Effector memory CD8-positive, alpha-beta T cell (primary cell): ENCODE results near the gene GPR37.
A peak's percentile ranks its signal among the peaks of the same experiment; 100 is the strongest.

ENCODE experiments used
- ATAC-seq: fragments of 150-1000 bp; cut with Tn5 transposase; replicated peaks from 2 replicates; pipeline ENCODE4 v1.10.0; 2021; ENCODE audit warnings: mild to moderate bottlenecking, moderate library complexity
- DNase-seq, 3 experiments: peaks; one replicate each; pipeline ENCODE4 v3.0.0; 2021
- H3K27ac Mint-ChIP-seq, 2 donors: one replicate each; pipeline ENCODE4 v1.8.0; 2022; ENCODE audit warnings: mild to moderate bottlenecking in 2 of 2, mixed read lengths in 2 of 2, moderate library complexity in 2 of 2
- H3K27me3 Mint-ChIP-seq, 2 donors: one replicate each; pipeline ENCODE4 v1.8.0; 2022; ENCODE audit warnings: mixed read lengths in 2 of 2
- H3K36me3 Mint-ChIP-seq: one replicate; pipeline ENCODE4 v1.8.0; 2022; ENCODE audit warnings: mild to moderate bottlenecking, moderate library complexity, mixed read lengths; ENCODE audit not compliant: insufficient read depth
- H3K4me1 Mint-ChIP-seq, 2 donors: one replicate each; pipeline ENCODE4 v1.8.0; 2022; ENCODE audit warnings: low read depth in 2 of 2, mixed read lengths in 2 of 2
- H3K4me3 Mint-ChIP-seq, 2 donors: one replicate each; pipeline ENCODE4 v1.8.0; 2022; ENCODE audit warnings: mild to moderate bottlenecking in 2 of 2, mixed read lengths in 2 of 2, moderate library complexity in 2 of 2
- H3K9me3 Mint-ChIP-seq, 2 donors: one replicate each; pipeline ENCODE4 v1.8.0; 2022; ENCODE audit warnings: mixed read lengths in 2 of 2

GPR37 gene

DNA sequence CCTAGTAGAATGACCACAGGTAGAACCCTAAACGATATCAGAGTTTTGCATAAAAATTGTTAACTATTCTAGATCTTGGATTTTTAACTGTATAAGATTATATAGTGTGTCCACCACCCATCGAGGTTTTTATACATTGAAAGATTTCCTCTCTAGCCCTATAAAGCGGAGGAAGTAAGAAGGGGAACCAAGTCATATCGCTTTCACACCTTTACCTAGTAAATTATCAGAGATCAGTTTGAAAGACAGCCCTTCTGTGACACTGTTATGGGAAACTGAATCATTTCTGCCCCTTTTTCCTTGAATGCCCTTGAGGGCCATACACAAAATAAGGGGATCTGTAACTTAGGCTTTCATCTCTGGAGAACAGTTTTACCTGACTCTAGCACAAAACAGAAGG is 8.3 kb upstream of the GPR37 start:
- H3K9me3 Mint-ChIP-seq = no peaks in the 10 kb centered on the region
- H3K36me3 Mint-ChIP-seq = no peaks in the 10 kb centered on the region
- ATAC-seq = no peak
- H3K27me3 Mint-ChIP-seq = peaks cover 0 to 10% of the 10 kb centered on the region in 2 donors
- no peak overlapping the region for H3K27ac Mint-ChIP-seq
- H3K4me3 Mint-ChIP-seq = no peak overlapping the region
- no peaks in the 10 kb centered on the region for H3K4me1 Mint-ChIP-seq
- no peak for DNase-seq

DNA sequence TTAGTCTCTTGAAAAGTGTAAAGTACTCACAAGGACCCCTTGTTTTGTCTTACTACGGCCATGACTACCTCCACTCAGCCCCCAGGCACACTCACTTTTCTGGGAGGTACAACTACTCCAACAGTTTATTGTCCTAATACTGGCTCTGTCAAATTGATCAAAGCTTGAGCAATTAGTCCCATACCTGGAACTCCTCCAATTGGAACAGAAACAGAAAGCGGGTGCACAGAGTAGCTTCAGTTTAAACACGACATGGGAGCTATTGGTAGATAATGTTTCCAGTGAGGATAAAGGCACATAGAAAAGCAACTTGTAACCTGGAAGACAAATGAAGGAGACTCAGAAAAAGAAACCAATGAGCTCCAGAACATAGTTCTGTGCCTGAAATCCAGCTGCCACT is 7.7 kb upstream of the GPR37 start:
- peaks cover 0 to 9% of the 10 kb centered on the region in 2 donors for H3K27me3 Mint-ChIP-seq
- H3K9me3 Mint-ChIP-seq = no peaks in the 10 kb centered on the region
- H3K36me3 Mint-ChIP-seq = no peaks in the 10 kb centered on the region
- DNase-seq (no peak), ATAC-seq (no peak)
- H3K4me1 Mint-ChIP-seq = no peaks in the 10 kb centered on the region
- H3K27ac Mint-ChIP-seq = no peak overlapping the region
- no peak overlapping the region for H3K4me3 Mint-ChIP-seq

GRCh38 chr7:124769136-124769535 is 3.5 kb upstream of the GPR37 start:
- no peak for ATAC-seq
- peaks cover 23 to 33% of the 10 kb centered on the region in 2 donors for H3K27me3 Mint-ChIP-seq
- H3K4me3 Mint-ChIP-seq = no peak overlapping the region

DNA sequence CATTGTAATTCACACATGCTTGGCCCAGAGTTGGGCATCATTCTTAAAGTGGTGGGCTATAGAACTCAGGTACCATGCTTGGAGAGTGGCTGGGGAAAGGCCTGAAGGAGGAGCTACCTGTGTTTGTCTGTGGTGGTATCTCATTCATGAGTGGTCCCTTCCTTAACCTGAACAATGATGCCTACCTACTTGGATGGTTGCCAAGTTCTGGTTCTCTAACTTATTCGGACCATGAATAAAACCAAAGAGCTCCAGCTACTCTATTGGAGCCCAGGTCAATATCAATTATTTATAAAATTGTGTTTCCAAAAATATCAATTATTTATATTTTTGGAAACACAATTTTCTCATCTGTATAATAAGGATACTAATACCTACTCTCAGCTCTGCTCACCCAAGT is 2.9 kb upstream of the GPR37 start:
- Mint-ChIP-seq H3K9me3 (no peaks in the 10 kb centered on the region), H3K27ac (no peak overlapping the region), H3K27me3 (peaks cover 29 to 39% of the 10 kb centered on the region in 2 donors), H3K4me3 (no peak overlapping the region), H3K4me1 (peaks cover 16 to 17% of the 10 kb centered on the region in 2 donors), H3K36me3 (no peaks in the 10 kb centered on the region)
- no peak for ATAC-seq
- no peak for DNase-seq

More at GRCh38 chr7:124769136-124769535, 3.5 kb upstream of the GPR37 start:
- Mint-ChIP-seq H3K9me3 (no peaks in the 10 kb centered on the region), H3K4me1 (peaks cover 11 to 12% of the 10 kb centered on the region in 2 donors), H3K36me3 (no peaks in the 10 kb centered on the region), H3K27ac (no peak overlapping the region)
- no peak for DNase-seq

DNA sequence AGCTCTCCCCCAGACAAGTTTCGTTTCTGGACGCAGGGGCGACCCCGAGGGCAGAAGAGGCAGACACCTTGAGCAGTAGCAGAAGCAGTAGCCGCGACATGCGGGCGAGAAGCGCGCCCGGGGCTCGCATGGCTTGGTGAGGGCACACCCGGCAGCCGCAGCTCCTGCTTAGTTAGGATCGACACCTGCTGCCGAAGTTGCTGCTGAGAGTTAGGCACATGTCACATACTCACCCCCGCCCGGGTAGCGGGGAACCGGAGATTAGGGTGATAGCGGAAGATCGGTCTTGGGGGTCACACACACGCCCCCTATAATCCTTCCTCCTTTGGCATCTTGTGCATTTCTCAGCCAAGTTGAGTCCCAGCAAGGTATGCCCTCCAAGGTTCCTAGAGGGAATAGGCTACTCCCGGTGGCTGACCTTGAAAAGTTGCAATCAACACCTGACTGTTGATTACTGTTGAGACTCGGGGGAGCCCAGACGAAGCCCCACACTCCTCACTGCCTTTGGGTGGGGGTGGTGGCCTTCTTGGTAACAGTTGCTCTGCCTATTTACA is 668 bp downstream of the GPR37 start:
- Mint-ChIP-seq H3K36me3 (no peaks in the 10 kb centered on the region), H3K27me3 (peaks cover 55 to 57% of the 10 kb centered on the region in 2 donors), H3K4me1 (peaks cover 16 to 17% of the 10 kb centered on the region in 2 donors), H3K27ac (peak overlapping the region in 1 of 2 donors; percentile 59), H3K9me3 (no peaks in the 10 kb centered on the region), H3K4me3 (peak overlapping the region; percentile 83 to 88)
- DNase-seq (no peak), ATAC-seq (peak; percentile 37)

DNA sequence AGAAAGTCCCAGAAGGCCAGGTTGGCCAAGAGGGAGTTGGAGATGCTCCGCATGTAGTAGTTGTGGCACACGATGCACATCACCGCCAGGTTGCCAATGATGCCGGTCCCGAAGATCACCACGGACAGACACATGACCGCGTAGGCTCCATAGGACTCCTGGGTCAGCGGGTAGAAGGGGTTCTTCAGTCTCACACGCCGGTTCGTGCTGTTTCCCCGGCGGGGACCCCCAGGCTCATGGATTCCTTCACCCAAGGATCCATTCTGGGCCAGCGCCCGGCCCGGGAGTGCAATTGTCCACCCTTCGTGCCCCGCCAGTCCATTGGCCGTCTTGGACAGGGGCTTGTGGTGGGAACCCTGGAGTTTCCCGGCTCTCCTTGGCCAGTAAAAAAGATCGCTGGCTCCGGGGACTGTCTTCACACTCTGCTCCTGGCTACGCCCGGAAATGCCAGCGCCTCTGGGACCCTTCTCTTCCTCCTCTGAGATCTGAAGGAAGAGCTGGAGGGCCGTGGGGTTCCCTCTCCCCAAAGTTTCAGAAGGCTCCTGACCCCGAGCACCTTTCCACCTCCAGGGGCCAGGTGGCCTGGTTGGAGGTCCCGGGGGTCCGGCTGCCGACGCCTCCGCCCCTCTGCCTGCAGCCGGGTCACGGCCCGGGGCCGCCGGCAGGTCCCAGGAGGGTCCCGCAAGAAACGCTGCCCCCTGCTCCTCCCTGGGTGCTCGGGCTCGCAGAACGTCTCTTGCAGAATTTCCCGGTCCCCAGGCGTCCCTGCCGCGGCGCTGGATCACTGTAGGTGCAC is 1.3 kb downstream of the GPR37 start:
- no peak for DNase-seq
- H3K4me1 Mint-ChIP-seq = peaks cover 16 to 17% of the 10 kb centered on the region in 2 donors
- H3K27ac Mint-ChIP-seq = peak overlapping the region in 1 of 2 donors; percentile 59
- ATAC-seq = no peak
- peak overlapping the region; percentile 83 to 88 for H3K4me3 Mint-ChIP-seq
- H3K27me3 Mint-ChIP-seq = peaks cover 61 to 64% of the 10 kb centered on the region in 2 donors
- H3K9me3 Mint-ChIP-seq = no peaks in the 10 kb centered on the region
- no peaks in the 10 kb centered on the region for H3K36me3 Mint-ChIP-seq

DNA sequence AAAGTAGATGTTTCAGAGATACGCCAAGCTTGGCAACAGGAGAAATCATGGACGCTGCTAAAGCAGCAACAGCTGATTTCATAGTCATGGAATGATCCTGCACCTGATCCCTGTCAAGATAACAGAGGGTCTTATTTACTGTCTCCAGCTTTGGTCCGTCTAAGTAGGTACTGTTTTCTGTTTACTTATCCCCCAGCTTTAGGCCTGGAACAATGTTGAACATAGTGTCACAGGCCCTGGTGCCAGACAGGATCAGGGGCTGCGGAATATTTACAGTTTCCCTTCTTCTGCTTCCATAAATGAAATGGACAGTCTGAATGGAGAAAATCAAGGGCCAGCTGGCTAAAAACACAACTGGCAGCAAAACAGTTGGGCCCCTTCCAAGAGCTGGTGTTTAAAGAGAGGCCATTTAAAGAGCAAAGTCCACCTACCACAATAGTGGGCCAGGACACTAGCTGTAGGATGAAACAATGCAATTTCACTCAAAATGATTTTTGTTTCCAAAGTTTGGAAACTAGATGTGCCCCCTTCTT is 2.9 kb downstream of the GPR37 start:
- peaks cover 16 to 17% of the 10 kb centered on the region in 2 donors for H3K4me1 Mint-ChIP-seq
- H3K4me3 Mint-ChIP-seq = peak overlapping the region in 1 of 2 donors; percentile 83
- DNase-seq (no peak), ATAC-seq (no peak)
- no peaks in the 10 kb centered on the region for H3K9me3 Mint-ChIP-seq
- H3K36me3 Mint-ChIP-seq = no peaks in the 10 kb centered on the region
- no peak overlapping the region for H3K27ac Mint-ChIP-seq
- peaks cover 61 to 69% of the 10 kb centered on the region in 2 donors for H3K27me3 Mint-ChIP-seq

DNA sequence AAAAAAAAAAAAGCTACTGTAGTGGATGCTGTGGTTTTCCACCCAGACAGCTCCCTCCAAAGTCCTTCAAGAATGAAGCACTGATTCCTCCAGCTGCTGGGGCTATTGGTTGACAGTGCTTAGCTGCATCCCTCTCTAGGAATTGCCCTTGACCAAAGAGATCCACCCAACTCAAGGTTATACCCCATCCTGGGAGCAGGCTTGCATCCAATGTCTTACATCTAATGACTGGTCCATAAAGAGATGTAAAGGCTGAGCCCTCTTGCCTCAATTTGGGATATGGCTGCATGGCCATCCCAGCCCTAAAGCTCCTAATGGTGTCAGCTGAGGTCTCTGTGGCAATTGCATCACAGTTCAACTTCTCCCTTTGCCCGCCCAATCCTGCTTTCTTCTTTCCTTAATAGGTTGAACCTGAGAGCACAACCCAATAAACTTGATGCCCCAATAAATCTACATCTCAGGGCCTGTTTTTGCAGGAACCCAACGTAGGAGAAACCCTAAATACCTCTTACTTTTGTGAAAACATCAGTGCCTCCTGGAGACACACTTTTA is 4.4 kb downstream of the GPR37 start:
- H3K27ac Mint-ChIP-seq = no peak overlapping the region
- no peak for DNase-seq
- H3K4me3 Mint-ChIP-seq = no peak overlapping the region
- peaks cover 16 to 17% of the 10 kb centered on the region in 2 donors for H3K4me1 Mint-ChIP-seq
- H3K27me3 Mint-ChIP-seq = peaks cover 48 to 63% of the 10 kb centered on the region in 2 donors
- no peaks in the 10 kb centered on the region for H3K36me3 Mint-ChIP-seq
- H3K9me3 Mint-ChIP-seq = no peaks in the 10 kb centered on the region
- no peak for ATAC-seq

GRCh38 chr7:124758327-124758726 is 7.3 kb downstream of the GPR37 start:
- Mint-ChIP-seq H3K36me3 (no peaks in the 10 kb centered on the region), H3K27me3 (peaks cover 25 to 38% of the 10 kb centered on the region in 2 donors), H3K4me3 (no peak overlapping the region), H3K4me1 (no peaks in the 10 kb centered on the region), H3K27ac (no peak overlapping the region), H3K9me3 (no peaks in the 10 kb centered on the region)
- DNase-seq (no peak), ATAC-seq (no peak)

DNA sequence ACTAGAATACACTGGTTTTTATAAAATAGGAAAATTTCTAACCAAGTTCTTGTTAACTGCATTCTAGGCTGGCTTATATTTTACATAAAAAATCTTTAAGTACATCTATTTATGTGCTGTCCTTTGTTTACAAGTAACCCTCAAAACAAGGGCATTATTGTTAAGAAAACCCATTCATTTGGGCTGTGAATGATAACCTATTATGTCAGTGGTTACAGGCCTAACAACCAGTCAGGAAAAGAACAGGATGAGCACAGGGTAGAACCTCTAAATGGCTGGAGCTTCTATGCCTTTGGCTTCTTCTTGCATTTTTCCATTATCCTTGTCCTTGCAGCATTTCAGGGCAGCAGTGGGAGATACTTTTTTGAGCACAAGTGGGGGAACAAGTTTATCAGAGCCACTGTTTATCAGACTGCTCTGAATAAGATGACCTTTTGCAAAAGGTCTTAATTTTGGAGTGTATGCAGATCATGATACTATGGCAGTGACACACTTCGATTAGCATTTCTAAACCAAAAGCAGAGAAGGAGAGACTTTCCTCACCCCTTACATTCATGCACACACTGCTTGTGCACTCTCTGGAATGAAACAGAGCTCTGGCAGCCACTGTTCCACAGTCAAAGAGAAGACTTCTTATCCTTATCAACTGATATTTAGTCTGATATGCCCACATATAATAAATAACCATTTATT is 10.9 kb downstream of the GPR37 start:
- Mint-ChIP-seq H3K9me3 (no peaks in the 10 kb centered on the region), H3K27ac (no peak overlapping the region), H3K4me3 (no peak overlapping the region), H3K36me3 (no peaks in the 10 kb centered on the region), H3K4me1 (no peaks in the 10 kb centered on the region), H3K27me3 (peaks cover 7 to 13% of the 10 kb centered on the region in 2 donors)
- ATAC-seq = no peak
- DNase-seq = no peak

GRCh38 chr7:124752310-124752709 is 13.3 kb downstream of the GPR37 start:
- H3K4me1 Mint-ChIP-seq = no peaks in the 10 kb centered on the region
- H3K36me3 Mint-ChIP-seq = no peaks in the 10 kb centered on the region
- H3K9me3 Mint-ChIP-seq = peaks cover 0 to 2% of the 10 kb centered on the region in 2 donors
- H3K27me3 Mint-ChIP-seq = peaks cover 0 to 6% of the 10 kb centered on the region in 2 donors
- DNase-seq (no peak), ATAC-seq (no peak)
- H3K4me3 Mint-ChIP-seq = no peak overlapping the region
- H3K27ac Mint-ChIP-seq = no peak overlapping the region

- Mint-ChIP-seq H3K36me3 (no peaks in the 10 kb centered on the region), H3K4me3 (no peak overlapping the region), H3K4me1 (no peaks in the 10 kb centered on the region), H3K9me3 (peaks cover 0 to 2% of the 10 kb centered on the region in 2 donors), H3K27ac (no peak overlapping the region), H3K27me3 (peaks cover 0 to 6% of the 10 kb centered on the region in 2 donors)
- no peak for ATAC-seq
- DNase-seq = no peak
Observed at GRCh38 chr7:124751027-124751426, 14.6 kb downstream of the GPR37 start.

DNA sequence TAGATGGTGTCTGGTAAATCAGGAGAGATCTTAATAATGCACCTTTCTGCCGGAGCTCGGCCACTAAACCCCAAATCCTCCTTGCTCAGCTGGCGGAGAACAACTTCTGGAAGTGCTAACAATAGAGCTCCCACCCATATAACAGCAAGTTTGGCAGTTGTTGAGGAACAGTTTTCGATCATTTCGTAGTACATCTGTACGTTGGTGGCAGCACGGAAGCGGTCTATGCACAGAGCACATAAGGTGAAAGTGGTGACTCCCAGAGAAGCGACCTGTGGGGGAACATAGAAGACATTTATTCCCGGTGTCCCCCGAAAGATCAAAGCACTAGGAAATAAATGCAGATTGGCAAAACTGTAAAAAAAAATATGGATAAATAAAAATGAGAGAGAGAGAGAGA is 18.5 kb downstream of the GPR37 start:
- Mint-ChIP-seq H3K27ac (no peak overlapping the region), H3K4me1 (no peaks in the 10 kb centered on the region), H3K9me3 (peaks cover 0 to 2% of the 10 kb centered on the region in 2 donors), H3K36me3 (no peaks in the 10 kb centered on the region), H3K27me3 (peaks cover 0 to 6% of the 10 kb centered on the region in 2 donors), H3K4me3 (no peak overlapping the region)
- DNase-seq = no peak
- no peak for ATAC-seq
